Measurements from ENCODE around the gene SCARB1.
"Not testable (repeated sequence)": the region's sequence is repeated elsewhere in the genome, so short reads cannot be mapped to it uniquely, and the experiment has no call there.

Gene SCARB1

DNA sequence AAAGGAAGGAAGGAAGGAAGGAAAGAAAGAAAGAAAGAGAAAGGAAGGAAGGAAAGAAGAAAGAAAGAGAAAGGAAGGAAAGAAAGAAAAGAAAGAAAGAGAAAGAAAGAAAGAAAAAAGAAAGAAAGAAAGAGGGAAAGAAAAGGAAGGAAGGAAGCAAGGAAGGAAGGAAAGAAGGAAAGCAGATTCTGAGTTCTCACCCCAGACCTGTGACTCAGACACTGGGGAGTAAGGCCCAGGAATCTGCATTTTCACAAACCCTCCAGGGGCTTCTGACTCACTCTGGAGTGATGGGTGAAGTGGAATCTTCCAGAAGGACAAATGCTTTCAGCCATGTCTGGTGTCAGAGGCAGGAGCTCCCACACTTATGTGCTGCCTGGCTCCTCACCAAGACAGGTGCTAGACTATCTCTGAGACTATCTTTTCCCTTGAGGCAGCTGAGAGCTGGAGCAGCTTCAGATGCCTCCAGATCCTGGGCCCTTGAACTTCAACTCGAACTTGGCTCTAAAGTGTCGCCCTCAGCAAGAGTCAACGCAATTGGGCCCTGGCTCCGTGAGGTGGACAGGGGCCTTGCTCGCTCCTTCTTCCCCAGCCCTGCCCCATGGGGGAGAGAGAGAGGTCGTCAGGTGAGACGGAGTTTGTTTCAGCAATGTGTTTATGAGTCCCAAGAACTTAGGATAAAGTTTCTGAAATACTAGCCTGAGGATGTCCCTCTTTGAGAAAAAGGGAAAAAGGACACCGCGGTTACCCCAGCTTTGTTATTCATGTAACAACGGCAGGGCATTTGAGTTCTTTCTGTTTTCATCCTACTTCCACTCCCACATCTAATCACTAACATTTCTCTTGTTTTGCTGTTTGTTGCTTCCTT, 19.8 kb upstream of the SCARB1 start:
- peaks cover 41% of the 10 kb centered on the region for H3K4me1 Mint-ChIP-seq

DNA sequence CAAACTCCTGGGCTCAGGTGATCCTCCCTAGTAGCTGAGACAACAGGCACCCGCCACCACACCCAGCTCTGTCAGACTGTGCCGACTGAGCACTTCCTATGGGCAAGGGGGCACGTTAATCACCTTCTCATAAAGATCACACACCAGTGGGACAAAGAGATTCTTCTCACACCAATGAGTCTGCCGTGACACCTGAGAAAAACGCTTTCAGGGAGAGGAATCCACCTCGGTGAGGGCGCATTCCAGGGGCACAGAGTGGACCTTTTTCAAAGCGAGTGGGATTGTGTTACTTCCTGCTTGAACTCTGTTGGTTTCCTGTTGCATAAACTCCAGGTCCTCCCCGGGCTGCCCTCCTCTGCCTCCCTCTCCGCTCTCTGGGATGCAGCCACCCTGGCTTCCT, 17.5 kb upstream of the SCARB1 start:
- H3K27ac Mint-ChIP-seq: peak overlapping the region; percentile 85
- peak; percentile 34 for DNase-seq
- no peaks in the 10 kb centered on the region for H3K9me3 Mint-ChIP-seq
- H3K27me3 Mint-ChIP-seq (ENCODE audit: low read depth, poor library complexity): peaks cover 3% of the 10 kb centered on the region
- TF ChIP-seq CTCF (IDR thresholded peaks at IDR 0.05): no peak
- no peak overlapping the region for H3K4me3 Mint-ChIP-seq
- peaks cover 43% of the 10 kb centered on the region for H3K4me1 Mint-ChIP-seq
- H3K36me3 Mint-ChIP-seq (ENCODE audit: low read depth): no peaks in the 10 kb centered on the region

More for the DNA sequence above, 19.8 kb upstream of the SCARB1 start:
- H3K36me3 Mint-ChIP-seq (ENCODE audit: low read depth): no peaks in the 10 kb centered on the region
- H3K27me3 Mint-ChIP-seq (ENCODE audit: low read depth, poor library complexity): no peaks in the 10 kb centered on the region
- no peaks in the 10 kb centered on the region for H3K9me3 Mint-ChIP-seq
- TF ChIP-seq CTCF (IDR thresholded peaks at IDR 0.05): no peak
- no peak overlapping the region for H3K27ac Mint-ChIP-seq
- H3K4me3 Mint-ChIP-seq: no peak overlapping the region
- no peak for DNase-seq

DNA sequence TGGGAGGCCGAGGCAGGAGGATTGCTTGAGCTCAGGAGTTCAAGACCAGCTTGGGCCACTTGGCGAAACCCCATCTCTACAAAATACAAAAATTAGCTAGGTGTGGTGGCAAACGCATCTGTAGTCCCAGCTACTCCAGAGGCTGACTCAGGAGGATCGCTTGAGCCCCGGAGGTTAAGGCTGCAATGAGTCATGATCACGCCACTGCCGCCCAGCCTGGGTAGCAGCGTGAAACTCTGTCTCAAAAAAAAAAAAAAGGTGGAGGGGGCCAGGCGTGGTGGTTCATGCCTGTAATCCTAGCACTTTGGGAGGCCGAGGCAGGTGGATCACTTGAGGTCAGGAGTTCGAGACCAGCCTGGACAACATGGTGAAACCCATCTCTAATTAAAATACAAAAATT, 16.7 kb upstream of the SCARB1 start:
- H3K4me3 Mint-ChIP-seq; H3K27ac Mint-ChIP-seq; H3K9me3 Mint-ChIP-seq; H3K36me3 Mint-ChIP-seq (ENCODE audit: low read depth); DNase-seq; H3K27me3 Mint-ChIP-seq (ENCODE audit: low read depth, poor library complexity): not testable (repeated sequence)
- peaks cover 49% of the 10 kb centered on the region for H3K4me1 Mint-ChIP-seq

DNA sequence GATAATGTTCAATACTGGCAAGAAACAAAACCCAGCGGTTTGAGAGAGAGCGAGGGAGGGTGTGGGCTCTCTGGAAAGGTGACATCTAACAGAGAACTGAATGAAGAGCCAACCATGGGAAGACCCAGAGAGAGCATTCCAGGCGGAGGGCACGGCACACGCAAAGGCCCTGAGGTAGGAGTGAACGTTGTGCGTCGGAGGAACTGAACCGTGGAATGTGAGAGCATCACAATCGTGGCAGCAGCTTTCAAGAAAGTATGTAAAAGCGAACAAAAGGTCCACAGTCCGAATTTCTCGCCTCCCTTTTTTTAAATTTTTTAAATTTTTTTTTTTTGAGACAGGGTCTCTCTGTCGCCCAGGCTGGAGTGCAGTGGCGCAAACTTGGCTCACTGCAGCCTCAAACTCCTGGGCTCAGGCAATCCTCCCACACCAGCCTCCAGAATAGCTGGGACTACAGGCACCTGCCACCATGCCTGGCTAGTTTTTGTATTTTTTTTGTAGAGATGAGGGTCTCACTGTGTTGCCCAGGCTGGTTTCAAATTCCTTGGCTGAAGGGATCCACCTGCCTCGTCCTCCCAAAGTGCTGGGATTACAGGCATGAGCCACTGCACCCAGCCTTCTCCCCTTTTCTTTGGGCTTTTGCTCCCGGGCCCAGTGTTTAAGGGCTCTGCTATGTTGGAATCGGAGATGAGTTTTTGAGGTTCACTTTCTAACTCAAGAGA, 15.3 kb upstream of the SCARB1 start:
- DNase-seq: no peak
- Mint-ChIP-seq H3K4me3 (no peak overlapping the region), H3K9me3 (no peaks in the 10 kb centered on the region), H3K27ac (no peak overlapping the region), H3K27me3 (ENCODE audit: low read depth, poor library complexity) (peaks cover 4% of the 10 kb centered on the region), H3K36me3 (ENCODE audit: low read depth) (no peaks in the 10 kb centered on the region), H3K4me1 (peaks cover 43% of the 10 kb centered on the region)
- TF ChIP-seq CTCF (IDR thresholded peaks at IDR 0.05): no peak

DNA sequence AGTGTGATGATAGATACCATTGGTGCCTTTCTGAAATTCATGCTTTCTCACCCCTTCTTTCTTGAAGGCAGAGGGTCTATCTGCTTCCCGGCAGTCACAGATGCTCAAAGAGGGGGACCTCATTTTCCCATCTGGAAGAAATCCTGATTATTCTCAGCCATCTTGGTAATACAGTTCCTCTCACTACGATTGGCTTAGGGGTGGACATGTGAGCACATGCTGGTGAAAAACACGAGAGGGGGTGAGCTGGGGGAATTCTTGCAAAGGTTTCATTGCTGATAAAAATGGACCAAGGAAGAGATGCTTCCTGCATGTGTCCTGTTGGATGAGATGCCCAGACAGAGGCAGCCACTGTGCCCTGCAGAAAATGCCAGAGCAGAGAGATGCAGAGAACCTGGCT, 13.8 kb upstream of the SCARB1 start:
- peaks cover 32% of the 10 kb centered on the region for H3K4me1 Mint-ChIP-seq
- no peak overlapping the region for H3K4me3 Mint-ChIP-seq
- TF ChIP-seq CTCF (IDR thresholded peaks at IDR 0.05): no peak
- DNase-seq: no peak
- no peak overlapping the region for H3K27ac Mint-ChIP-seq
- no peaks in the 10 kb centered on the region for H3K36me3 Mint-ChIP-seq (ENCODE audit: low read depth)
- H3K27me3 Mint-ChIP-seq (ENCODE audit: low read depth, poor library complexity): peaks cover 4% of the 10 kb centered on the region
- no peaks in the 10 kb centered on the region for H3K9me3 Mint-ChIP-seq

- no peaks in the 10 kb centered on the region for H3K36me3 Mint-ChIP-seq (ENCODE audit: low read depth)
- no peak for DNase-seq
- peaks cover 8% of the 10 kb centered on the region for H3K27me3 Mint-ChIP-seq (ENCODE audit: low read depth, poor library complexity)
- no peaks in the 10 kb centered on the region for H3K9me3 Mint-ChIP-seq
- H3K4me3 Mint-ChIP-seq: no peak overlapping the region
- peak overlapping the region; percentile 1 for H3K27ac Mint-ChIP-seq
- peaks cover 32% of the 10 kb centered on the region for H3K4me1 Mint-ChIP-seq
- no peak for TF ChIP-seq CTCF (IDR thresholded peaks at IDR 0.05)
These were observed 12.5 kb upstream of the SCARB1 start for GRCh38 chr12:124876171-124876570.
